NB4 (cell line): Measurements from ENCODE around the gene RBCK1.

Source experiments
- DNase-seq: peaks from one replicate; pipeline ENCODE4 v3.0.0; 2010; ENCODE audit warnings: low read depth
- H3K4me3 ChIP-seq: one replicate; pipeline ENCODE4 v1.5.1; 2011; ENCODE audit warnings: mild to moderate bottlenecking, low read depth, low read length, moderate library complexity
- CTCF ChIP-seq: IDR thresholded peaks from one replicate; pipeline ENCODE4 v1.5.1; 2012; ENCODE audit warnings: low read depth, low read length
- MAX ChIP-seq: IDR thresholded peaks from 2 replicates; pipeline ENCODE4 v1.6.1; 2011; ENCODE audit warnings: low read depth, low read length
- MYC ChIP-seq: IDR thresholded peaks from 2 replicates; pipeline ENCODE4 v1.6.1; 2011; ENCODE audit warnings: low read depth, low read length
- POLR2A ChIP-seq: IDR thresholded peaks from 2 replicates; pipeline ENCODE4 v1.6.1; 2011; ENCODE audit warnings: mild to moderate bottlenecking; ENCODE audit not compliant: insufficient read length; ENCODE audit errors: extremely low read depth

The RBCK1 gene

GRCh38 chr20:403582-403957 lies 4.5 kb upstream of the RBCK1 start:
- no peak overlapping the region for H3K4me3 ChIP-seq
- no peak for TF ChIP-seq CTCF
- TF ChIP-seq MAX = no peak
- TF ChIP-seq POLR2A = no peak
- no peak for TF ChIP-seq MYC
- DNase-seq = no peak

GRCh38 chr20:404088-404487 lies 4.0 kb upstream of the RBCK1 start:
- no peak for DNase-seq
- TF ChIP-seq MYC (no peak), POLR2A (no peak), CTCF (no peak), MAX (no peak)
- no peak overlapping the region for H3K4me3 ChIP-seq

- H3K4me3 ChIP-seq = no peak overlapping the region
- DNase-seq = no peak
These were observed 1.6 kb upstream of the RBCK1 start for GRCh38 chr20:406200-407132.

GRCh38 chr20:407133-407952 lies 756 bp upstream of the RBCK1 start:
- peak; percentile 28 for TF ChIP-seq CTCF
- TF ChIP-seq MYC = no peak
- peak; percentile 37; the same call in 1 of the 2 replicates for TF ChIP-seq MAX
- TF ChIP-seq POLR2A = peak; percentile 56
- peak; percentile 92 for DNase-seq
- H3K4me3 ChIP-seq = peak overlapping the region; percentile 58

More at GRCh38 chr20:406200-407132, 1.6 kb upstream of the RBCK1 start:
- no peak for TF ChIP-seq CTCF
- TF ChIP-seq POLR2A = no peak
- no peak for TF ChIP-seq MYC
- no peak for TF ChIP-seq MAX

- peak; percentile 50 for DNase-seq
- no peak for TF ChIP-seq POLR2A
- no peak for TF ChIP-seq MYC
- no peak for TF ChIP-seq CTCF
- peak; percentile 32; the same call in 1 of the 2 replicates for TF ChIP-seq MAX
- H3K4me3 ChIP-seq = peak overlapping the region; percentile 92
These were observed 971 bp downstream of the RBCK1 start for GRCh38 chr20:408843-409696.
